Loucy (cell line): ENCODE data around the gene GSDMA.

Experiments used
- CTCF ChIP-seq: fragments of 200-600 bp; sonication (generic); conservative IDR thresholded peaks from 2 replicates; pipeline ENCODE4 v1.5.1; 2014; ENCODE audit warnings: mild to moderate bottlenecking, antibody characterized with exemption, low read length
- EZH2phosphoT487 ChIP-seq: fragments of 200-600 bp; IDR thresholded peaks from 2 replicates; pipeline ENCODE4 v1.6.1; 2018; ENCODE audit warnings: antibody characterized with exemption, mild to moderate bottlenecking, moderate library complexity, borderline replicate concordance

GRCh38 chr17:40023590-40024292 is 60.9 kb downstream of the GSDMA start:
- TF ChIP-seq CTCF (no peak), EZH2phosphoT487 (no peak)
